HG03469 (cell line): ENCODE measurements around the gene EPHX1.

ENCODE experiments used
- ATAC-seq: cut with Tn5 transposase; IDR thresholded peaks from one replicate; pipeline ENCODE4 v1.9.1; 2021; ENCODE audit warnings: mild to moderate bottlenecking, moderate library complexity, moderate number of reproducible peaks; ENCODE audit not compliant: unreplicated experiment

Gene EPHX1

DNA sequence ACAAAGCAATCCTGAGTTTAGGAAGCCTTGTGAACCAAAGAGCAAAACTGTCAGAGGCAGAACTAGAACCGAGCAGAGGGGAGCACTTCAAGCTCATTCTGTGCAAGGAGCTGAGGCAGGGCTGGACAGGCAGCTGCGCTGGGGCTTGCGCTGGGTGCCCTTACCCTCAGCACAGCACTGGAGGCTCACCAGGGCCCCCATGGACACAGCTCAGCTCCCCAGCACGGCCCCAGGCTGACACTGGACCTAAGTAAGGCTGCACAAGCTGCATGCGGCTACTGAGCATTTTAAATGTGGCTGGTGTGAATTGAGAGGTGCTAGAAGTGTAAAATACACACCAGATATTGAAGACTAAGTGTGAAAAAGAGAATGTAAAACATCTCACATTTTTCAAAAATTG, 50.2 kb downstream of the EPHX1 start:
- ATAC-seq, result no peak

DNA sequence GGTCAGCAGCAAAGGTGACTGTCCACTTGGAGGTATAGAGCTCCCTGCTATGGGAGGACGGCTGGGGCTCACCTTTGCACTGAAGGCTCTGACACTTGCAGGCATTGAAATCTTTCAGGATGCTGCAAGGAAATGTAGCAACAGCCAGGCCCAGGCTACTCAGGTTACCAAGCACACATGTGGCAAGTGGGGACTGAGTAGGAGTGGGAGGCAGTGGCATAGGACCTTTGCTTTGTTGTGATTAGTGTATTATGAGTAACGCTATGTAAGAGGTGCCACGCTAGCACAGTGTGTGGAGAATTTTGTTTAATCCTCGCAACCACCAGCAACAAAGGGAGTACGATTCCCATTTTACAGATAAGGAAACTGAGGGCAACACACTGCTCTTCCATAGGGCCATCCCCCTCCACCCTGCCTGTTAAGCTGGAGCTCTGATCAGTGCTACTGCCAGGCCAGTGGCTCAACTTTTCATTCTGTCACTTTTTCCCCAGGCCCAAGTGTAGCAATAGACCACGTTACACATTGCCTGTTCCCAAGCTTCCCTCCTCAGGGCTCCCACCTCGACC, 51.0 kb downstream of the EPHX1 start:
- no peak for ATAC-seq

DNA sequence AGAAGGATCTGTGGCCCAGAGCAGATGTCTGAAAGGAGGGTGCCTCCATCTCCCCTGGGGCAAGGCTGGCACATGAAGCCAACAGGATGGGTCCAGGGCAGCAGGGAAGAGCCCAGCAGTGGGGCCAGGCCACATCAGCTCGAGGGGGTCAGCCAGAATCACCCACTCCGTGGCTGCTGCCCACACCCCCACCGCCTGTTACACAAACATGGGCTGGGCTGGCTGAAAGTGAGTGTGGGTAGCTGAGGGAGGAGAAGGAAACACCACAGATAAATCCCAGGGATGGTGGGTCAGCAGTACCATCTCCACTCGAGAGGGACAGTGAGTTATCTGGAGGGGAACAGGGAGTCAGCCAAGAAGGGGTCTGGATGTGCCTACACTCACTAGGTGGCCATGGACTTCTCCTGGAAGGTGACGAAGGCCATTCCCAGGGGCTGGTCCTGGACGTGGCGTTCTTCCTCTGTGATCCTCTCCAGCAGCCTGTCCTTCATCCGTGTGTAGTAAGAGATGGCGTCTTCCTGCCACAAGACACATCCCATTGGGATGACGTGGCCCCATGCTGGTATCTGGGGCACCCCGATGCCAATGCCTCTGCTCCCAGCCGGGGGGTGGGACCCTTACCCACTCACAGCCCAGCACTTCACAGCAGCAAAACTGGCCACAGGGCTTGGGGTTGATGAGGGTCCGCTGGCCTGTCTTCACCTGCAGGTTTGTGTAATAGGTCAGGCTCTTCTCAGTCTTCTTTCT, 52.1 kb downstream of the EPHX1 start:
- no peak for ATAC-seq

DNA sequence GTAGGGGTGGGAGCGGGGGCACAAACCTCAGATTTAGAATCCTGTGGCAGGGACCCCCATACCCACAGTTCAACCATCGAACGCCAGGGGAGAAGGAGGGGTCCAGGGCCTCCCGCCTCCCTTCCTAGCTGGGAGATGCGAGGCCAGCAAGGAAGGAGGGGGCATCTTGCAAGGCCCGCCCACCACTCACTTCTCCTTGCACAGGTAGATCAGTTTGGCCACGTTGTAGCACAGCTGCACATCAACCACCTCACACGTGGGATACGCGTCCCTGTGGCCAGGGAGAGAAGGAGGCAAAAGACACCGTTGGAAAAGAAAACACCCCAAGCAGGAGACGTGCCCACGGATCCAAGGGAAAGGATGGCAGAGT, 52.6 kb downstream of the EPHX1 start:
- ATAC-seq, result no peak

DNA sequence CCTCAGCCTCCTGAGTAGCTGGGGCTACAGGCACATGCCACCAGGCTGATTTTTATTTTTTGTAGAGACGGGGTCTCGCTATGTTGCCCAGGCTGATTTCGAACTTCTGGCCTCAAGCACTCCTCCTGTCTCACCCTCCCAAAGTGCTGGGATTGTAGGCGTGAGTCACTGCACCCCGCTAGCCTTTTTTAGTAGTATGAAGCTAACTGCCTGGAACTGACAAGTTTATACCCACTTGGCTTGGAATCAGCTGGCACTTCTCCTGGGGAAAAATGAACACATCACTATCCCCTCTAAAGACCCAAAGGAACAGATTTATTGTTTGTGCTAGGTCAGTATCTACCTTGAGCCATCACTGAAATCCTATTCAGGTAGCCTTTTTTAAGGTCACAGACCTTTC, 53.2 kb downstream of the EPHX1 start:
- ATAC-seq, result no peak

DNA sequence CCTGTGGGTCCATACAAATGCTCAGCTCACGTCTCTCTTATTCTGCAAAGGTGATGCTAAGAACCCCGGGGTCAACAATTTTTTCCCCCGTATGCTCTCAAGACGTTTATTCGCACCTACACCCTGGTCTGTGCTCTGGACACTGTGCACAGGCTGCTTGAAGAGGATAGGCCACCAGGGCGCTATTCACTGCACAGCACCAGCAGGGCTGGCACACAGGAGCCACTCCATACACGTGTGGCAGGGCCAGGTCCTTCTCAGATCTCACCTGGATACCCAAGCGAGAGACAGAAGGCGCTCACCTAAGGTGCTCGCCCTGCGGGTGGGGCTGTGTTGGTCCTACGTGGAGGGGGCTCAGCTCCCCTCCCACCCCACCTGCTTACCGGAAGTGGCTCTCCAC, 55.6 kb downstream of the EPHX1 start:
- ATAC-seq, result no peak

DNA sequence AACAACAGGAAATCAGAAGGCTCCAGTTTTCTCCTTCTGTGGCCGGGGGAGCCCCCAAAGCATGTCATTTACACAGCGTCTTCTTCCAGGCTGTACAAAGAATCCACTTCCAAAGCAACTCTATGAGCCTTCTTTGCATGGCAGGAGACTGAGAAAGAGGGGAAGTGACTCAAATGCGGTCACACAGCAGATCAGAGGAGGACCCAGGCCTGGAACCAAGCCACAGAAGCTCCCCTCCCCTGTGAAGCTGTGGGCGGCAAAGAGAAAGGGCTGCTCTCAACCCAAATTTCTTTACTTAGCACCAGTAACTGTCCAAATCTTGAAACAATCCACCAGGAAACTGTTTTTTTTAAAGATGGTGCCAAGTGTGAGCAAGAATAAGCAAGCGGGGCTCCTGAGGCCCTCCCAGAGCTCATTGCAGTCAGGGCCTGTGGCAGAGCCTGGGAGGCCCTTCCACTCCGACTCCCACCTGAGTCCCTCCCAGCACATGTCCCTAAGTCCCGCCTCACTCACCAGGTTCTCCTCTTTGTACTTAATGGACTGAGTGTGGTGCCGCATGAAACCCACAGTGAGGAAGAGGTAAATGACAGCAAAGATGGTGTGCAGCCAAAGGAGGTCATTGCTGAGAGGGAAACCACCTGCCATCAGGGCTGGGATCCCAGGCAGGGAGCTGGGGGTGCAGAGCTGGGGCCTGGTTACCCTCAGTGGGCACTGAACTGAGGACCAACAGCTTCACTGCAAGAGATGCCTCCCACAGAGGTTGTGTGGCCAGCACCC, 56.3 kb downstream of the EPHX1 start:
- ATAC-seq, result peak; percentile 56

DNA sequence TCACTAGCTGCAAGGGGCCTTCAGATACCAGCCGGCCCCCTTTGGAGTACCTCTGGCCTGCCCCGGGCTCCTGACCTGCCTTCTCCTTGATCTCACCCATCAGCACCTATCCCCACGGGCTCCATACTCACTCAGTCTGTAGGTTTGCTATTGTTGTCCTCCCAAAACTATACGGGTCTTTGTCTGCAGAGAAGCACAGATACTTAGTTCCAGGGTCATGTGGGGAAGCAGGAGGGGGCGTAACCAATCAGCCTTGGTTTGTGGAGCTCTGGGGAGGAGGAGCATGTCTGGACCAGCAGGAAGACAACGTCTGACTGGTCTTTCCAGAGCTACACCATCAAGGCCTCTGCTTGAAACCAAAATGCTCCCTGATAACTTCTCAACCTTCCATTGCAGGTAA, 57.1 kb downstream of the EPHX1 start:
- ATAC-seq, result no peak

DNA sequence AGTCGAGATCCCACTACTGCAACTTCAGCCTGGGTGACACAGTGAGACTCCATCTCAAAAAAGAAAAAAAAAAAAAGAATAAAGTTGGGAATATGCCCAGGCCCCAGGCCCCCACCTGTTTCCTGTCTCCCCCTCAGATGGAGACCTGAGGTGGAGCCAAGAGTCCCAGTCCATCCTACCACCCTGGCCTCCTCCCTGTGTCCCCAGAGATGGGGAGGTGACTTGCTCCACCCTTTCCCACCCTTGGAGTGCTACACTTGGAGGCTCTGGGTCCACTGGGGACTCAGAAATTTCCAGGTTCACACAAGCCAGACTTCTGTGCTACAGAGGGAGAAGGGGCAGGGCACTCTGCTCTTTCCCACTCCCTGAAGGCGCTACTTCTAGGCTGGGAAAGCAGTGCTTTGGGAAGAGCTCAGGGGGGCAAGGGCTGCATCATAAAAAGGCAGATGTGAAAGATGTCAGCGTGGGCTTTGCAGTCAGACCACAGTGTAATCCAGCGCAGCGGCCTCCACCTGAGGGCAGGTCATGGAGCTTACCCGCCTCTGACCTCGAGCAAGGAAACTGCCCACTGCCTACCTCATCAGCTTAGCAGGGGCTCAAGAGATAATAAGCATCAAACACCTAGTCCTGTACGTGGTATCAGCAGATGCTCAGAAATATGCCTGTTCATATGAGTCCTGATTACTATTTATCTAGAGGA, 58.9 kb downstream of the EPHX1 start:
- ATAC-seq, result no peak

DNA sequence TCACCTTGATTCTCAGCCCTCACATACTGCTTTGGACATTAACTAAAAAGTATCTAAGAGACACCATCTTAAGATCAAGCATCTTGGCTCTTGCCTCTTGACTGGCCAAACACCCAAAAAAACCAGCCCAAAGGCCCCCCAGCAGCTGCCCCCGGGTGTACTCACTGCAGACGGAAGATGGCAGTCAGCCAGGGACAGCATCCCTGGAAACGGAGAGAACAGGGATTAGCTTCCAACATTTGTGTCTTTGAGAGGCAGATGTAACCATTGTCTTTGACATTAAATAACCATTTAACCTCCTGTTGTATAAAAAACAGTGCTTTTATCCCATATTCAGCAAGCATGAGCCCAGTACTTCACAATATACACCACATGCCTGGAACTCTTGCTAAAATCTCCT, 61.0 kb downstream of the EPHX1 start:
- ATAC-seq, result no peak

DNA sequence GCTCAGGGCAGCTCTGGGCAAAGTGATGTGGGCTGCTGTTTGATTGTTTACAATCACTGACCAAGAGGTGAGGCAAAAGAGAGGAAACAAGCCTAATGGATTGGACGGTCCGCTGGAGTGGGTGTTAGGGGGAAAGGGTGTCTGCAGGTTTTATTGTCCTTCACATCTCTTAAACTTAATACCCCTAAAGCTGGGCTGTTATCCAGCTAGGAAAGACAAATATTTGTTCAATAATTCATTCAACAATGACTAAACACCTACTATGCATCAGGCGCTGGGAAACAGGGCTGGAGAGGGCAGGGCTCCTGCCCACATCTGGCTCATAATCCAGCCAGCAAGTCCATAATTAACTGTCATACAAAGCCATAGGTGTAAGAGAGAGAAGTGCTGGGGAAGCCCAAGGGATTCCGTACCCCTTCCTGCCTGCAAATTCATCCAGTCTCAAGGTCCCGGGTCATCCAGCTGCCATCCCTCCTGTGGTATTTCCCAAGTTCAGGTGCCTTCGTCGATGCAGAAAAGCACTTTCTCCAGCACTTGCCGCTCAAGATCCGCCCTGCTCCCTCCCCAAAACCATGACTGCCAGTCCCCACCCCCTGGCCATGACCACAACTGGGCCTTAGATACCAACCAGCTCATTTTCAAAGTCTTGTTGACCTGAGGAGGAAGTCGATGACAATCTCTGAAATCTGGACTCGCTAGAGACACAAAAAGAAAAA, 61.6 kb downstream of the EPHX1 start:
- no peak for ATAC-seq

DNA sequence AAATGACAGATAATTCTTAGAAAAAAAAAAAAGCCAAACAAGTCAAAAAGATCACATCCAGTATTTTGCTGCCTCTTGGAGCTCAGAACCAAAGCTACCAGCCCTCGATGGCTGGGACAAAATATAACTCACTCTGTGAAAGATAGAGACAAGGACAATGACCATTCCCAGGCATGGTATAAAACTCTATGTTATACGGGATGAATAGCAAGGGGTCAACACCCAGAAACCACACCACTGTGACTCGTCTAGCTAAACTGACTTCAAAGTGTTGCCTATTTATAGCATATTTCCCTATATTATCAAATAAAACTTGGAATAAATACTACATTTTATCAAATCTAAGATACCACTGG, 62.1 kb downstream of the EPHX1 start:
- no peak for ATAC-seq

DNA sequence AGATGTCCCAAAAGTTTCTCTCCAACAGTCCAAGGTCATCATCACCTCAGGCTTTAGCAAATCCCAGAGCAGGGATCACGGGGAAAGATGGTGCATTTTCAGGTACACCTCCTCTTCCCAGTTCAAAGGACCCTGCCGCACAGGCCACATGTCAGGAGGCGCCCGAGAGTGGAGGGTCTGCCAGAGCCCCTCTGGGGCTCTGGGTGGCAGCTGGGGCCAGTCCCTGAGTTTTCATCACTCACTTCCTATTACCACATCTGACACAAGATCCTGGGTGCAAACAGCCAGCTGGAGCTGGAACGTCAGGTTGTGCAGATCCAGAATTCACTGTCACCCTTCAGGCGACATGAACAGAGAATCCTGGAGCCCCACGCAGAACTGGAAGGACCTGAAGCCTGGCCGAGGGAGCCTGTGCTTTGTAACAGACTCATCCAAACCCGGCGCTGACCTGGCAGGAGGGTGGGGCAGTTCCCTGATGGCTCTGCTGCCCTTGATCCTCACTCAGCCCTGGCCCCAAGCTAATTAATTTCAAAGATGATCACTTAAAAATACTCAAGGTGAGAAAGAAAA, 63.4 kb downstream of the EPHX1 start:
- no peak for ATAC-seq

DNA sequence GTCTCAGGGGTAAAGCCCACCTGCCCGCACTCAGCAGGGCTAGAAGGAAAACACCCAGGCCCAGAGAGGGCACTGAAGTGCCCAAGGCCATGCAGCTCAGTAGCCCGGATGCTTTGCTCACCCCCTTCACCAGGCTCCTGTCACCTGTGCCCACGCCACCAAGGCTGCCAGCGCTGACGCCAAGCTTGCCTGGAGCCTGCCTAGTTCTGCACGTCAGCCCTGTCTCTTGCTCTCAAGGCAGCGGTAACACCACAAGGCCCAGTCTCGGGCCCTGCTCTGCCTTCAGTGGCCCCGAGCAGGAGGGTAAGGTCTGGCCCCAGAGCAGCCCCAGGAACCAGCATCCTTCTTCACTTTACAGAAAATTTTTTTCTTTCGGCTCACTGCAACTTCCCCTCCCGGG, 64.5 kb downstream of the EPHX1 start:
- no peak for ATAC-seq

DNA sequence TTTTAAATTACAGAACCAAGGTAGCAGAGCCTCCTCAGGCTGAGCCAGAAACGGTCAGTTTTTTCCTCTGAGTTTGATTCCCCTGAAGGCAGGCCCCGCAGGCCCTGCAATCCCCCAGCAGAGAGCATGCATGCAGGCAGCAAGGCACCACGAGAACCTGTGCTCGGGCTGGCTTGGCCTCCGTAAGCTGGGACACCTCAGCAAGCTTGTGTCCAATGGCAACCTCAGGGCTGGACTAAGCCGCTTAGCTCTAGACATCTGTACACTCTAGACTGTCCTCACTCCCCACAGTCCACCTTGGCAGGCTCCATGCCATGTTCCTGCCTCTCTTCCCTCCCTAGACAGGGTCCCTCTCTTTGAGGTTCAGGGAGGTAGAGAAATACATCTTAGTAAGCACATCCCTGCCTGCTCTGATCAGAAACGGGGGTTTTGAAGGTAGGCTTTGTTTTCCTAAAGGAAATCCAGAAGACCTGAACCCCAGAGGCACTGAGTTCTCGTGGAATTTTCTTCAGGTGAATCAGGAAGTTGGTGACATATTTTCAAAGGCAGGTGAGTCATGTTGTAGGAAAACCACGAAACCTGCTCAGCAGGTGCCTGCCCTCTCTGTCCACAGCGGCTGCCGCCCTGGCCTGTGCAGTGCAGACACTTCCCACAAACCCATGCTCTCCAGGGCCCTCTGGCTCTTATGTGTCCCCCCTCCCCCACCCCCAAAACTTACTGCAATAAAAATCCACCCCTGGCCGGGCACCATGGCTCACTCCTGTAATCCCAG, 65.3 kb downstream of the EPHX1 start:
- no peak for ATAC-seq

DNA sequence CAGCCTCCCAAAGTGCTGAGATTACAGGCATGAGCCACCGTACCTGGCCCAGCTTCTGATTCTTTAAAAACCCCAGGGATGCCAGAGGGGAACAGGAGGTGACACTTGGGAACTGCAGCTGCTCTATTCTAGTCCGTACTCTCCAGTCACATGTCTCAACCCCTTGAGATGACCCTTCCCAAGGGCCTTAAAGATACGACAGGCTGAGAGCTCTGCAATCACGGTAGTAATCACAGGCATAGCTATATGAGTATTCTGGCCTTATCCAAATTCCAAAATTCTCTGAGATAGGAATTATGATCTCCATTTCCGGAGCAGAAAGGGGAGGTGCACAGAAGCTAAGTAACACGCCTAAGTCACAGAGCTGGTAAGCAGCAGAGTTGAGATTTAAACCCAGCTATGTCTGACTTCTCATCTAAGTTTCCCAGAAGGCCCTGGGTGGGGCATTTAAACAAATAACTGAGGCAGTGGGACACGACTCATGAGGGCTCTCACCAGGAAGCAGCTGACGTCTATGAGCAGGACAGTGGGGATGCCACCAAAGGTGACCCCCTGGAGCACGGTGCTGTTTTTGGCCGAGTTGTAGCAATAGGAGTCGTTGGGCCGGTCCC, 67.1 kb downstream of the EPHX1 start:
- no peak for ATAC-seq

DNA sequence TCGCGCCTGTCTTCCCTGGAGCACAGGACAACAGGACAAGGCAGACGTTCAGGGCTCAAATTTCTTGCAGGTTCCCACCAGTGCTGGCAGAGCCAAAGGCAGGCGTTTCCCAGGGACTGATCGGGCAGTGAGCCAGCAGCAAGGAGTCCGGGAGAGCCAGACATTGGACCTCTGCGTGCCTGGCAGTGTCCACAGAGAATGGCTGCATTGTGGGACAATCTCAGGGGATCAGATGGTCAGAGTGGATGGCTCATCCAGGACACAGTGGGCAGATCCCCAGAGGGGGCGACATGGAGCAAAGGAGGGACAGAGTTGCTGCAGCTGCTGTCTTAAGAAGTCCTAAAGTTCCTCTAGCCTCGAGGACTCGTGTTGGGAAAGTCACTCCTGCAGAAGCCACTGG, 67.7 kb downstream of the EPHX1 start:
- no peak for ATAC-seq

DNA sequence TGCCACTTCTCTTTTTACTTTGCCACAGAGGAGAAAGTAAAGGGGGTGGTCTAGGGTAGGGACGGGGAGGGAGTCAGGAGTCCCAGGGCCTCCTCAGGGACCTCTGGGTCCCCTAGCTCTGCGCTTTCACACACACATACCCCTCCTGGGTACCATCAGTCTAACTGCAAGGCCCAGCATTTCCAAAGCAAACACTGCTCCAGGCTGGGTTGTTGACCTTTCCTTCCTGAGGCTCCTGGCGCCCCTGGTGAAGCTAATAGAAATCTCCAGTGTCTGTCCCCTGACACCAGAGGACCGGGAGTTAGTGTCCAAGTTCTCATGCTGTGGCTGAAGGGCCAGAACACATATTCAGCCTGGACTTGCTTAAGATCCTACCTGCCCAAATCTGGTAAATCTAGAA, 68.4 kb downstream of the EPHX1 start:
- ATAC-seq, result no peak

DNA sequence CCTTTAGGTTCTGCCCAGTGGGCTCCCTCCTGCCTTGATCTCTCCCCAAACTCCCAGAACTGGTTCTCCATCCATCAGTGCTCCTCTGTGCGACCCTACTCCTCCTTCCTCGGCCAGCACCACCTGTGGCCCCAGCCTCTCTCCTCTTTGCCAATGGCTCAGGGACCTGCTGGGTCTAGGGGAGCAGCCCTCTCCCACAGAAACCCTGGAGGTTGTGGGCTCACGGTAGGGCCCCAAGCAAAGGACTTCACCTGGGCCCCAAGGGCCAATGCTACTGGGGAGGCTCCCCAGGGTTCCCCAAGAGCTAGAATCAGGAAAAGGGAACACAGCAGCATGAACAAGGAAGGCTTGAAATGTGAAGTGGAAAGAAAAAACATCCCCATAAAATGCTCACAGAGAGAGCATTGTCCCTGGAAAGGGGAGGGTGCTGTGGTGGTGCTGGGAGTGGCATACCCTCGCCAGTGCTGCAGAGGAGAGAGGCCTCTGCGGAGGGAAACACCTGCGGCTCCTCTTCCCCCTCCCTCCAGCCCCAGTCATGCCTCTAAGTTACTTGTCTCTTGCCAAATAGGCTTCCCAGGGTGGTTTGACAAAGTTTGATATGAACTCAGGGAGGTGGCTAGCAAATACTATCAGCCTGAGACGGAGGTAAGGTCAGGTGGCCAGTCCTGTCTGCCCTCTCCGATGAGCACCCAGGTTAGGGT, 69.7 kb downstream of the EPHX1 start:
- no peak for ATAC-seq
